Endometrial microvascular endothelial cells (primary cell): ENCODE measurements around the gene FOXB2. TPM values are rescaled to one million over a fixed set of nuclear protein-coding genes. Genes with fewer than 3 reads are reported as not detected.
"Not testable (repeated sequence)": the region's sequence is repeated elsewhere in the genome, so short reads cannot be mapped to it uniquely, and the experiment has no call there.

Experiments
- in situ Hi-C: cut with HindIII; loops from 2 replicates; pipeline ENCODE4 v1.10.0; 2017; ENCODE audit warnings: low sequenced_read_pairs, low pct_unique_long_range_greater_than_20kb; ENCODE audit errors: inconsistent ontology term
- total RNA-seq: library from RNA; depleted of rRNA; stranded (reverse); fragments of >200 nt; gene quantifications from one replicate; pipeline ENCODE4 v1.2.3, GENCODE V29; 2015; ENCODE audit errors: inconsistent ontology term

Gene FOXB2
- not detected for total RNA-seq

- in situ Hi-C loops = no loop called here
Observed at GRCh38 chr9:77019236-77019925, at the start of gene FOXB2. Gene FOXB2, plus strand, starts transcription at chr9:77019655. Its CDS starts 0 bp downstream, at chr9:77019655.

DNA sequence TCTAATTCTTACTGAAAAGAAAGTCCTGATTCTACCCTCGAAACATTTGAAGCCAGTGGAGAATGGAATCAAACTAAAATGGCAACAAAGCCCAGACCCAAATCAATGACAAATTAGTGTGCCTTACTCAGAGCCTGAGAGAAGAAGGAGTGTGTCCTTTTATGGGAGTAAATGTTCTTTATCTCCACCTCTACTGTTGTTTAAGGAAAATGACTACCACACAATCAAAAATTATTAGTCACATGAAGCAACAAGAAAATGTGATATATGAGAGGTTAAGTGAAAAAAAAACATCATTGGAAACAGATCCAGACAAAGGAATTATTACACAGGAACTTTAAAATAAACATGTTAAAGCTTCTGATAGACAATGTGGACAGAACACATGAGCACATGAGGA lies 49.7 kb upstream of the FOXB2 start:
- in situ Hi-C loops = no loop called here

- in situ Hi-C loops = not testable (repeated sequence)
Observed at GRCh38 chr9:76978831-76979230, 40.6 kb upstream of the FOXB2 start.

GRCh38 chr9:76980566-76980965 lies 38.9 kb upstream of the FOXB2 start:
- in situ Hi-C loops = no loop called here

DNA sequence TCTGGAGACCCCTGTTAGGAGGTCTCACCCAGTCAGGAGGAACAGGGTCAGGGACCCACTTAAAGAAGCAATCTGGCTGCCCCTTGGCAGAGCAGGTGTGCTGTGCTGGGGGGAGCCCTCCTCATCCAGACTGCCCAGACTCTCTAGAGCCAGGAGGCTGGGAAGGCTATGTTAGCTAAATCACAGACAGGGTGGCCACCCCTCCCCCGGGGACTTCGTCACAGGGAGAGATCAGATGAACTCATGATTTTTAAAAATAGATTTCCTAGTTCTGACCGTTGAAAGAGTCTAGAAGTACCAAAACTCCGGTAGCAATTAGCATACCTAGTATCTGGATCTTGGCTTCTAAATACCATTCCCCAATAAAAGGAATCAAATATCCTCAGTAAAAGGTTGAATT lies 35.0 kb upstream of the FOXB2 start:
- in situ Hi-C loops = no loop called here

- in situ Hi-C loops = no loop called here
Observed at GRCh38 chr9:76985581-76985980, 33.9 kb upstream of the FOXB2 start.

GRCh38 chr9:76987594-76988200 lies 31.8 kb upstream of the FOXB2 start:
- in situ Hi-C loops = no loop called here

- in situ Hi-C loops = no loop called here
Observed at GRCh38 chr9:76988941-76989340, 30.5 kb upstream of the FOXB2 start.

DNA sequence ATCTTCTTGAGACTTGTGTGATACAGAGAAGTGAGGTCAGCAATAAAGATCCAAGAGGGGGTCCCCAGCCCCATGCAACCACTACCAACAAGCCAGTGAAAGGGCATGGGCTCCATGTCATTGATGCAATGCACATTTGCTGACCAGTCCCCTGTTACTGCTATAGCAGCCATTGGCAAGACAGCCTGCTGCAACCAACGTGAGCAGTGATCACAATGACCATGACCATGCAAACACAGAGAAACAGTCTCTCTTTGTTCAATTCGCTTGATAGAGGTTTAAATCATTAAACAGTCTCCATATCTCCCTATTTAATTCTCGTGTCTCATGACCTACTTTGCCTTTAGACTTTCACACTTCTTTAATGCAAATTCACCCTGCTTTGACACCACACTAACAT lies 30.0 kb upstream of the FOXB2 start:
- in situ Hi-C loops = no loop called here

DNA sequence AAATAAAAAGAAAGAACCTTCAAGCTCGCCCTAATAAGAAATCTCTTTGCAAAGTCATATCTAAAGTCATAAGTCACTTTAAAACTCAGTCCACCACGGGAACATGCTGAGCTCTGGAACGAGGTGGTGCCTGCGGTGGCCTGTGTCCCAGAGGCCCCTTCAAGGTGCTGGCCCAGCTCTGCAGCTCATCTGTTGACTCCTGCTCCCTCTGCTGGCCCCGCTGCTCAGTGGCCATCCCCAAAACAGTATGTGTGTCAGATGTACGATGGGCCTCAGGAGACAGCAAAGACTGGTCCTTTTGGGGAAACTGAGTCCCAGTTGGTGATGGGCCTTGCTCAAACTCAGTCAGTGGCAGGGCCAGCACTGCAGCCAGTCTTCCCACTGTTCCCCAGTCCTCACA lies 22.8 kb upstream of the FOXB2 start:
- in situ Hi-C loops = no loop called here

- in situ Hi-C loops = no loop called here
Observed at GRCh38 chr9:76999261-76999660, 20.2 kb upstream of the FOXB2 start.

- in situ Hi-C loops = no loop called here
Observed at GRCh38 chr9:77000330-77000729, 19.1 kb upstream of the FOXB2 start.

GRCh38 chr9:77003366-77003765 lies 16.1 kb upstream of the FOXB2 start:
- in situ Hi-C loops = no loop called here

GRCh38 chr9:77005216-77005615 lies 14.2 kb upstream of the FOXB2 start:
- in situ Hi-C loops = no loop called here

GRCh38 chr9:77010527-77010926 lies 8.9 kb upstream of the FOXB2 start:
- in situ Hi-C loops = no loop called here

DNA sequence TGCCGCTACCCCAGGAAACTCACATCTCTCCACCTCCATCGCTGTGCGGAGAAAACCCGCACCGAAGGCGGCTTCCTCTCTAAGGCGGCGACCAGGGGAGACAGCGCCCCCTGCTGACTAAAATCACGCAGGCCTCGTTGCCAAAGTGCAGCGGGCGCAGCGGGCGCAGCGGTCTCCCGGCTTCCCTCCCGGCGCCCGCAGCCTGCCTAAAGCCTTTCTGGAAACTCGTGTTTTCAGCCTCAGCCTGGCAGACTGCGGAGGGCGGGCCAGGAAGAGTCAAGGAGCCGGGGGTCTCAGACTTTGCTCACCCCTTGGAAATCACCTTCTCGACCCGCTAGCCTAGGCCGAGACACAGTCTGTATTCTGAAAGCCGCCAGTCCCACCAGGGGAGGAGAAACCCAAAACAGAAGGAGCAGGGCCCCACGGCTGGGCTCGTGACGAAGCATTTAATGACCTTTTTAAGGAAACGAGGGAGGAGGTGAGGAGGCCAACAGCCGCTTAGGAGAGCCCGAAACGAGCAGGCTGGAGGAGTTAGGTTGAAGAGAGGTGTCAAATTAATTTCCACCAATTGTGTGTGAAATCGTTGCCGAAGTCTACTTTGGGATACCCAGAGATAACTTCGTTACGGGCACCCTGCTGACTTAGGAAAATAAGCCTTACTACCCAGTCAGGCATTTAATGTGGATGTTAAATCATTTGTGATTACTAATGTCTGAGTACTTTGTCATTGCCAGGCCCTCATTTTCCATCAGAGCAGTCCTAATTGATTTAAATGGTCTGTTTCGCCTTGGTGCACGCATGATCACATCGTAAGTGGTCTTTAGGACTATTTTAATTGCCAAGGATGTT lies 7.3 kb upstream of the FOXB2 start:
- in situ Hi-C loops = no loop called here

- in situ Hi-C loops = no loop called here
Observed at GRCh38 chr9:77013206-77013931, 6.1 kb upstream of the FOXB2 start.

GRCh38 chr9:77013932-77014596 lies 5.4 kb upstream of the FOXB2 start:
- in situ Hi-C loops = no loop called here
